HL-60 (cell line): ENCODE results near the gene DLD.

Experiments
- DNase-seq, 2 experiments: peaks; one replicate each; pipeline ENCODE4 v3.0.0-alpha.2; 2010 to 2020; ENCODE audit warnings: low read depth in 1 of 2, low spot score in 1 of 2
- H3K27ac ChIP-seq: fragments of 250-450 bp; sonication (Bioruptor Pico); replicated peaks from 2 replicates; pipeline ENCODE4 v1.5.1; 2020; ENCODE audit warnings: mild to moderate bottlenecking, moderate library complexity
- H3K27me3 ChIP-seq: fragments of 250-450 bp; sonication (Bioruptor Pico); 2 replicates; pipeline ENCODE4 v1.5.1; 2021; ENCODE audit warnings: mild to moderate bottlenecking, moderate library complexity; ENCODE audit not compliant: insufficient read depth, poor library complexity, severe bottlenecking
- H3K4me3 ChIP-seq: replicated peaks from 2 replicates; pipeline ENCODE4 v1.5.1; 2011; ENCODE audit warnings: mild to moderate bottlenecking, control low read depth, low read length; ENCODE audit not compliant: insufficient read depth
- CTCF ChIP-seq: IDR thresholded peaks from one replicate; pipeline ENCODE4 v1.5.1; 2011; ENCODE audit warnings: low read length, control low read depth, inconsistent platforms; ENCODE audit not compliant: insufficient read depth
- GABPA ChIP-seq: IDR thresholded peaks from 2 replicates; pipeline ENCODE4 v1.6.1; 2012; ENCODE audit warnings: low read depth
- POLR2AphosphoS5 ChIP-seq: IDR thresholded peaks from 2 replicates; pipeline ENCODE4 v1.6.1; 2012; ENCODE audit warnings: low read depth
- REST ChIP-seq: IDR thresholded peaks from 2 replicates; pipeline ENCODE4 v1.6.1; 2012; ENCODE audit warnings: low read depth; ENCODE audit not compliant: insufficient replicate concordance
- SPI1 ChIP-seq: IDR thresholded peaks from 2 replicates; pipeline ENCODE4 v1.6.1; 2012; ENCODE audit warnings: low read depth, mild to moderate bottlenecking, borderline replicate concordance

Gene DLD

GRCh38 chr7:107959527-107959898 is 68.5 kb downstream of the DLD start:
- DNase-seq, result no peak
- Histone ChIP-seq H3K27ac (no peak overlapping the region), H3K27me3 (peaks cover 2% of the 10 kb centered on the region)

GRCh38 chr7:107960272-107960671 is 69.3 kb downstream of the DLD start:
- Histone ChIP-seq H3K4me3 (no peak overlapping the region), H3K27ac (no peak overlapping the region), H3K27me3 (peaks cover 2% of the 10 kb centered on the region)
- TF ChIP-seq CTCF, result no peak
- no peak for DNase-seq

More at GRCh38 chr7:107959527-107959898, 68.5 kb downstream of the DLD start:
- TF ChIP-seq REST (no peak), SPI1 (no peak), GABPA (no peak), POLR2AphosphoS5 (no peak), CTCF (no peak)
- H3K4me3 ChIP-seq, result no peak overlapping the region

GRCh38 chr7:107961405-107961804 is 70.4 kb downstream of the DLD start:
- no peak for TF ChIP-seq REST
- no peak for TF ChIP-seq GABPA
- no peak for TF ChIP-seq SPI1
- TF ChIP-seq CTCF, result no peak
- no peak for TF ChIP-seq POLR2AphosphoS5

GRCh38 chr7:107962817-107963216 is 71.8 kb downstream of the DLD start:
- DNase-seq, result no peak
- no peak overlapping the region for H3K4me3 ChIP-seq
- no peak for TF ChIP-seq REST
- TF ChIP-seq POLR2AphosphoS5, result no peak
- no peak for TF ChIP-seq SPI1
- no peak for TF ChIP-seq GABPA
- no peak for TF ChIP-seq CTCF
- peaks cover 2% of the 10 kb centered on the region for H3K27me3 ChIP-seq
- no peak overlapping the region for H3K27ac ChIP-seq

More at GRCh38 chr7:107961405-107961804, 70.4 kb downstream of the DLD start:
- H3K4me3 ChIP-seq, result no peak overlapping the region
- peaks cover 2% of the 10 kb centered on the region for H3K27me3 ChIP-seq
- DNase-seq, result no peak
- H3K27ac ChIP-seq, result no peak overlapping the region
